Ammon's horn (tissue), 1 donor: ENCODE measurements around the gene MCU.
"Not testable (repeated sequence)": the region's sequence is repeated elsewhere in the genome, so short reads cannot be mapped to it uniquely, and the experiment has no call there.

Experiments used
- DNase-seq: peaks from one replicate; pipeline ENCODE4 v3.0.0-alpha.2; 2016; ENCODE audit warnings: low spot score

The MCU gene

GRCh38 chr10:72903941-72904446 is 212.1 kb downstream of the MCU start:
- DNase-seq, result not testable (repeated sequence)

GRCh38 chr10:72904806-72905205 is 212.9 kb downstream of the MCU start:
- no peak for DNase-seq

DNA sequence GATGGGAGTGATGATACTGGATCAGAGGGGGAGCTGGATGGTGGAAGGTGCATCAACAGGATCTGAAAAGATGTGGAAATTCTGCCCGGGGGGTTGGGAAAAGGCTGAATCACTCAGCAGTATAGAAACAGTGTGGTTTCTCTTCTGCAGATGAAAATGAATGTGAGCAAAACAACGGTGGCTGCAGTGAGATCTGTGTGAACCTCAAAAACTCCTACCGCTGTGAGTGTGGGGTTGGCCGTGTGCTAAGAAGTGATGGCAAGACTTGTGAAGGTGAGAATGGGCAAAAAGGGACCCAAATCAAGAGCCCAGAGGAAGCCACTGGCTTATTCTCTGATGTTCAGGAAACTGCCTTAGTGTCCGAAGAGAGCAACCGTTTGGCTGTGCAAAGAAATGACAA is 214.5 kb downstream of the MCU start:
- no peak for DNase-seq

GRCh38 chr10:72910705-72911104 is 218.8 kb downstream of the MCU start:
- DNase-seq, result no peak

GRCh38 chr10:72911758-72912157 is 219.8 kb downstream of the MCU start:
- no peak for DNase-seq

DNA sequence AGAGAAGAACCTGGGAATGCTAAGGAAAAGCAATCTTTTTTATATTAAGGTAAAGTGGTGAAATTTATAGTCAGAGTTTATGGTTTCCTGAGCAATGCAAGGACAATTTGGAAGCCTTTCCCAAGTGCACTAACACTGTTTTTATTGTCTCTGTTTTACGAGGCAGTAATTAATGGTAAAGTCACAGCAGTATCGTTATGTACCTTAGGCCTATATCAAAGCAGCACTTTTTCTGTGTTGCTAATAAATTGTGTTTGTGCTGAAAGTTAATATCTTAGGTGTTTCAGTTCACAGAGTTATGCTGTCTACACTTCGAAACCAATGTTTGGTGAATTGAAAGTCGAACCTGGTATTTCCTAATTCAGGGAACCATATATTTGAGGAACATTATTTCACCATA is 220.8 kb downstream of the MCU start:
- no peak for DNase-seq

DNA sequence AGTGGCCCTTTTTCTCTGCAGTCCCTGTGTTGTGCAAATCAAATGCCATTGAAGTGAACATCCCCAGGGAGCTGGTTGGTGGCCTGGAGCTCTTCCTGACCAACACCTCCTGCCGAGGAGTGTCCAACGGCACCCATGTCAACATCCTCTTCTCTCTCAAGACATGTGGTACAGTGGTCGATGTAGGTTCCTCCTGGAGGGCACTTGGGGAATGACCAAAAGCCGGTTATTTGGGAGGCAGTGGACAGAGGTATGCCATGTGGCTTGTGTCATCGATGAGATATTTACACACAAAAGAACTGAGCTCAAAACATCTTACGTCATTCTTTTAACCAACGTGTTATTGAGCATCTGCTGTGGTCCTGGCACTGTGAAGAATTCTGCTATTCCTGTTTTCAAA is 221.3 kb downstream of the MCU start:
- DNase-seq, result no peak

DNA sequence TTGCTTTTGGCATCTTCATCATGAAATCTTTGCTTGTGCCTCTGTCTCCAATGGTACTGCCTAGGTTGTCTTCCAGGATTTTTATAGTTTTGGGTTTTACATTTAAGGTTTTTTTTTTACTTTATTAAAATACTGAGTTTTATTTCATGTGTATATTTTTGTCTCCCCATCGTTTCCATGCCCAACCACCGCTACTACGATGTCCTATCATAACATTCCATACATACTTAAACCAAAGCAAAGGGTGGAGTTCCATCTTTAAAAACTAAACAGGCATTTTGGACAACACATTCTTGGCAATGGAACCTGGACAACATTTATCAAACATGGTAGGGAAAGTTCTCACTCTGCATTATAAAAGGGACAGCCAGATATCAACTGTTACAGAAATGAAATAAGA is 225.3 kb downstream of the MCU start:
- DNase-seq, result not testable (repeated sequence)

DNA sequence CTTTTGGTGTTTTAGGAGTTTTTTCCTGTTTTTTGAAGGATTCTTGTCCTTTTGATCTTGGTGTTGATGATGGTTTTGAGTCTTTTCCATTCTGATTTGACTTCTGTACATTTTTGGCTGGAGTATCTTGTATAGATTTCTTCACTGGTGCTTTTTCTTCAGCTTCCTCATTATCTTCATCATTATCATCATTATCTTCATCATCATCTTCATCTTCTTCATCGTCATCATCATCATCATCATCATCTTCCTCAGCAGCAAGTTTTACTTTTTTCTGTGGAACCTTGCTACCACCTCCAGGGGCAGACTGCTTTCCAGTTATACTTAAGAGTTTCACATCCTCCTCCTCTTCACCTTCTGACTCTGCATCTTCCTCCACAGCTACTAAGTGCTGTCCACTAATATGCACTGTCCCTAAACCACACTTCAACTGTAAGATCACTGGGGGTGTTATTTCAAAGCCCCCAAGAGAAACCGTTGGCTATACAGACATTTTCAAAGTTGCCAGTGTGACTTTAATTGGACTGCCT is 225.9 kb downstream of the MCU start:
- DNase-seq, result not testable (repeated sequence)

DNA sequence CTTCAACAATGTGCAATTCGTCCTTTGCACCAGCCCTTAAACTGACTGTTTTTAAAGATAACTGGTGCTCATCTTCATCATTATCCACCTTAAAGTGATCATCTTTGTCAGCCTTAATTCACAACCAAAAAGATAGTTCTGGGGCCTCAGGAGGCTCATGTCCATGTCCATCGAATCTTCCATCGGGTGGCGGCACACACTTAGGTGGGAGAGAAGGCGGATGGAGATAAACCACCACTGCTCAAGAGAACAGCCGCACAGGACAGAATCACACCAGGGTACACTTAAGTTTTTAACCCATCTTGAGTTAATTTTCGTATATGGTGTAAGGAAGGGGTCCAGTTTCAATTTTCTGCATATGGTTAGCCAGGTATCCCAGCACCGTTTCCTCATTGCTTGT is 226.4 kb downstream of the MCU start:
- DNase-seq, result no peak

DNA sequence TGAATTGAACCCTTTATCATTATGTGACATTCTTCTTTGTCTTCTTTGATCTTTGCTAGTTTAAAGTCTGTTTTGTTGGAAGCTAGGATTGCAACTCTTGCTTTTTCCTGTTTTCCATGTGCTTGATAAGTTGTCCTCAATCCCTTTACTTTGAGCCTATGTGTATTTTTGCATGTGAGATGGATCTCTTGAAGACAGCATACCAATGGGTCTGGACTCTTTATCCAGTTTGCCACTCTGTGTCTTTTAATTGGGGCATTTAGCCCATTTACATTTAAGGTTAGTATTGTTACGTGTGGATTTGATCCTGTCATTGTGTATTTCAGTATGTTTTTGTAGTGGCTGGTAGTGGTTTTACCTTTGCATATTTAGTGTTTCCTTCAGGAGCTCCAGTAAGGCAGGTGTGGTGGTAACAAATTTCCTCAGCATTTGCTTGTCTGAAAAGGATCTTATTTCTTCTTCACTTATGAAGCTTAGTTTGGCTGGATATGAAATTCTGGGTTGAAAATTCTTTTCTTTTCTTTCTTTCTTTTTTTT is 229.3 kb downstream of the MCU start:
- not testable (repeated sequence) for DNase-seq

GRCh38 chr10:72924351-72924750 is 232.4 kb downstream of the MCU start:
- DNase-seq, result no peak

DNA sequence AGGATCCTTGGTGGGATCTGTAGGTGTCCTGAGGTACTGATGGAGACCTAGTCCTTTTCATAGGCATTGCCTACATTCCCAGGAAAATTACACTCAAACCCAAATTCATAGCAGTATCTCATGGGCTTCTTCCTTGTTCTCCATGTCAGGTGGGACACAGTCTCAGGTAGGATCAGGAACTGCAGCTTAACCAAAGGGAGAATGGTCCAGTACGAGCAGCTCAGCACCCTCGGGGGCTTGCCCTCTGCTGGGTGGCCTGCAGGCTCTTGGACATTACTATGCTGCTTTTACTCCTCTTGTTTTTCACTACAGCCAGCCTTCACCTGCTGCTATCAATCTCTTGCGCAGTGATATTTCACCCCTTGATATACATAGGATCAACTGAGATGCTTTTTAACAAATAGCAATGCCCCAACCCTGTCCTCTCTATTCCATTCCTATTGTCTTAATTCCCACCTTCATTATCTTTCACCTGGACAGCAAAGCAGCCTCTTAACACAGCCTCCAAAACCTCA is 234.1 kb downstream of the MCU start:
- no peak for DNase-seq

DNA sequence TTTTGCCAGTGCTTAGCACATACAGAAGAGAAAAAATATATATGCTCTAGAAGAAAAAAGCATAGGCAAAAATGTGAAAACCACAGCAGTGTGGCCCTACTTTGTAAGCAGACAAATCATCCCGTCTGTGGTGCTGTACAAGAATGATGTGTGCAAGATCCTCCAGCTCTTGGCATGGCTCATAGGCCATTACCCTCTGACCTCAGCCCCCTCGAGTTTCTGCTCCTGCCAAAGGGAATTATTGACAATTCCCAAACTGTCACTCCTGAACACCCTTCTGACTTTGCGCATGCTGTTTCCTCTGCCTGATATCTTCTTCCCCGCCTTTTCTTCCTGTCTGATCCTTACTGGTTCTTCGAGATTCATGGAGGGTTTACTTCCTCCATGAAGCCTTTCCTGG is 235.5 kb downstream of the MCU start:
- DNase-seq, result no peak

DNA sequence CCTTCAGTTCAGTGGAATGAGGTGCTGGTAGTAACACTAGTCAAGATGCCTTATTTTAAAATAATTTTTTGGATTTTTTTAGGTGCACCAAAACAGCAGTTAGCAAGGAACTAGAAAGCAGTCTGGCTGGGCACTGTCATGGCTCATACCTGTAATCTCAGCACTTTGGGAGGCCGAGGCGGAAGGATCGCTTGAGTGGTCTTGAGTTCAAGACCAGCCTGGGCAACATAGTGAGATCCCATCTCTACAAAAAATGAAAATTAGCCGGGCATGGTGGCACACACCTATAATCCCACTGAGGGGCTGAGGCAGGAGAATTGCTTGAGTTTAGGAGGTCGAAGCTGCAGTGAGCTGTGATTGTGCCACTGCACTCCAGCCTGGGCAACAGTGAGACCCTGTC is 236.9 kb downstream of the MCU start:
- DNase-seq, result no peak

- no peak for DNase-seq
Measured at GRCh38 chr10:72930276-72930675, 238.3 kb downstream of the MCU start.

DNA sequence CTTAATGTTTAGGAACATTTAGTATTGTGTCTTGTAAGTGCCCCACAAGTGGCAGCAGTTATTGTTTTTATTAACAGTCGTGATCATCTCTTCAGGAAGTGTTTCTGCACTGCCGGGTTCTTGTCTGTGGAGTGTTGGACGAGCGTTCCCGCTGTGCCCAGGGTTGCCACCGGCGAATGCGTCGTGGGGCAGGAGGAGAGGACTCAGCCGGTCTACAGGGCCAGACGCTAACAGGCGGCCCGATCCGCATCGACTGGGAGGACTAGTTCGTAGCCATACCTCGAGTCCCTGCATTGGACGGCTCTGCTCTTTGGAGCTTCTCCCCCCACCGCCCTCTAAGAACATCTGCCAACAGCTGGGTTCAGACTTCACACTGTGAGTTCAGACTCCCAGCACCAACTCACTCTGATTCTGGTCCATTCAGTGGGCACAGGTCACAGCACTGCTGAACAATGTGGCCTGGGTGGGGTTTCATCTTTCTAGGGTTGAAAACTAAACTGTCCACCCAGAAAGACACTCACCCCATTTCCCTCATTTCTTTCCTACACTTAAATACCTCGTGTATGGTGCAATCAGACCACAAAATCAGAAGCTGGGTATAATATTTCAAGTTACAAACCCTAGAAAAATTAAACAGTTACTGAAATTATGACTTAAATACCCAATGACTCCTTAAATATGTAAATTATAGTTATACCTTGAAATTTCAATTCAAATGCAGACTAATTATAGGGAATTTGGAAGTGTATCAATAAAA is 240.5 kb downstream of the MCU start:
- no peak for DNase-seq

- no peak for DNase-seq
Measured at GRCh38 chr10:72935361-72935760, 243.4 kb downstream of the MCU start.
